HG03439 (cell line): Measurements from ENCODE around the gene CACNA2D1.

ENCODE experiments used
- ATAC-seq: cut with Tn5 transposase; IDR thresholded peaks from one replicate; pipeline ENCODE4 v1.9.1; 2021; ENCODE audit warnings: mild to moderate bottlenecking, moderate library complexity; ENCODE audit not compliant: unreplicated experiment

CACNA2D1 gene

GRCh38 chr7:82347808-82348207, 95.8 kb downstream of the CACNA2D1 start:
- no peak for ATAC-seq

- no peak for ATAC-seq
Observed at GRCh38 chr7:82345886-82346285, 97.7 kb downstream of the CACNA2D1 start.

GRCh38 chr7:82343716-82344115, 99.9 kb downstream of the CACNA2D1 start:
- ATAC-seq = no peak

GRCh38 chr7:82339958-82340357, 103.6 kb downstream of the CACNA2D1 start:
- no peak for ATAC-seq

- ATAC-seq = no peak
Observed at GRCh38 chr7:82335927-82336326, 107.7 kb downstream of the CACNA2D1 start.

GRCh38 chr7:82335001-82335400, 108.6 kb downstream of the CACNA2D1 start:
- ATAC-seq = no peak

- ATAC-seq = no peak
Observed at GRCh38 chr7:82331234-82331633, 112.3 kb downstream of the CACNA2D1 start.

GRCh38 chr7:82330706-82331215, 112.8 kb downstream of the CACNA2D1 start:
- no peak for ATAC-seq

- ATAC-seq = no peak
Observed at GRCh38 chr7:82327898-82328297, 115.7 kb downstream of the CACNA2D1 start.

- no peak for ATAC-seq
Observed at GRCh38 chr7:82325416-82325815, 118.2 kb downstream of the CACNA2D1 start.

- no peak for ATAC-seq
Observed at GRCh38 chr7:82323806-82324205, 119.8 kb downstream of the CACNA2D1 start.

- no peak for ATAC-seq
Observed at GRCh38 chr7:82319674-82320118, 123.9 kb downstream of the CACNA2D1 start.

- no peak for ATAC-seq
Observed at GRCh38 chr7:82318786-82319185, 124.8 kb downstream of the CACNA2D1 start.

GRCh38 chr7:82317760-82318159, 125.8 kb downstream of the CACNA2D1 start:
- no peak for ATAC-seq

GRCh38 chr7:82317257-82317721, 126.3 kb downstream of the CACNA2D1 start:
- no peak for ATAC-seq

- no peak for ATAC-seq
Observed at GRCh38 chr7:82313269-82313668, 130.3 kb downstream of the CACNA2D1 start.

- no peak for ATAC-seq
Observed at GRCh38 chr7:82312646-82313045, 130.9 kb downstream of the CACNA2D1 start.

- ATAC-seq = no peak
Observed at GRCh38 chr7:82305347-82306005, 138.1 kb downstream of the CACNA2D1 start.

- ATAC-seq = no peak
Observed at GRCh38 chr7:82294865-82295264, 148.7 kb downstream of the CACNA2D1 start.

GRCh38 chr7:82294382-82294784, 149.2 kb downstream of the CACNA2D1 start:
- ATAC-seq = no peak

GRCh38 chr7:82293467-82293866, 150.1 kb downstream of the CACNA2D1 start:
- ATAC-seq = no peak

GRCh38 chr7:82291931-82292330, 151.6 kb downstream of the CACNA2D1 start:
- ATAC-seq = no peak

- no peak for ATAC-seq
Observed at GRCh38 chr7:82289889-82290288, 153.7 kb downstream of the CACNA2D1 start.
